ENCODE data around the gene LMNTD2. TPM values are rescaled to one million over a fixed set of nuclear protein-coding genes. Genes with fewer than 3 reads are reported as not detected.

The LMNTD2 gene
- total RNA-seq, 1 experiment from 2014 or later: 7.8 TPM

- intact Hi-C loops (cut with micrococcal nuclease; ENCODE audit: unreplicated experiment): no loop called here
- no TSS peak for BruUV-seq (replicated peaks)
- DNase-seq: no peak
- Mint-ChIP-seq H3K36me3 (ENCODE audit: insufficient read depth, unreplicated experiment) (peaks cover 68% of the 10 kb centered on the region), H3K4me1 (ENCODE audit: low read depth, unreplicated experiment) (no peaks in the 10 kb centered on the region), H3K9me3 (ENCODE audit: low read depth, unreplicated experiment) (no peaks in the 10 kb centered on the region), H3K27ac (ENCODE audit: unreplicated experiment) (no peak overlapping the region), H3K27me3 (ENCODE audit: unreplicated experiment) (no peaks in the 10 kb centered on the region), H3K4me3 (ENCODE audit: low read depth, unreplicated experiment) (no peak overlapping the region)
- CTCF ChIA-PET: no interaction called here
- TF ChIP-seq, protein P1, sequence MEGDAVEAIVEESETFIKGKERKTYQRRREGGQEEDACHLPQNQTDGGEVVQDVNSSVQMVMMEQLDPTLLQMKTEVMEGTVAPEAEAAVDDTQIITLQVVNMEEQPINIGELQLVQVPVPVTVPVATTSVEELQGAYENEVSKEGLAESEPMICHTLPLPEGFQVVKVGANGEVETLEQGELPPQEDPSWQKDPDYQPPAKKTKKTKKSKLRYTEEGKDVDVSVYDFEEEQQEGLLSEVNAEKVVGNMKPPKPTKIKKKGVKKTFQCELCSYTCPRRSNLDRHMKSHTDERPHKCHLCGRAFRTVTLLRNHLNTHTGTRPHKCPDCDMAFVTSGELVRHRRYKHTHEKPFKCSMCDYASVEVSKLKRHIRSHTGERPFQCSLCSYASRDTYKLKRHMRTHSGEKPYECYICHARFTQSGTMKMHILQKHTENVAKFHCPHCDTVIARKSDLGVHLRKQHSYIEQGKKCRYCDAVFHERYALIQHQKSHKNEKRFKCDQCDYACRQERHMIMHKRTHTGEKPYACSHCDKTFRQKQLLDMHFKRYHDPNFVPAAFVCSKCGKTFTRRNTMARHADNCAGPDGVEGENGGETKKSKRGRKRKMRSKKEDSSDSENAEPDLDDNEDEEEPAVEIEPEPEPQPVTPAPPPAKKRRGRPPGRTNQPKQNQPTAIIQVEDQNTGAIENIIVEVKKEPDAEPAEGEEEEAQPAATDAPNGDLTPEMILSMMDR (IDR thresholded peaks at IDR 0.05; ENCODE audit: unreplicated experiment): no peak
These were observed 35.8 kb upstream of the LMNTD2 start for GRCh38 chr11:596374-596773.

- BruUV-seq (replicated peaks): no TSS peak
These were observed 34.9 kb upstream of the LMNTD2 start for GRCh38 chr11:595400-595799.

GRCh38 chr11:593347-593746 lies 32.8 kb upstream of the LMNTD2 start:
- peaks cover 74% of the 10 kb centered on the region for H3K36me3 Mint-ChIP-seq (ENCODE audit: insufficient read depth, unreplicated experiment)

More at GRCh38 chr11:595400-595799, 34.9 kb upstream of the LMNTD2 start:
- CTCF ChIA-PET: no interaction called here
- H3K4me3 Mint-ChIP-seq (ENCODE audit: low read depth, unreplicated experiment): no peak overlapping the region
- TF ChIP-seq, protein P1 (IDR thresholded peaks at IDR 0.05; ENCODE audit: unreplicated experiment): no peak
- H3K36me3 Mint-ChIP-seq (ENCODE audit: insufficient read depth, unreplicated experiment): peaks cover 66% of the 10 kb centered on the region
- no peak overlapping the region for H3K27ac Mint-ChIP-seq (ENCODE audit: unreplicated experiment)
- H3K9me3 Mint-ChIP-seq (ENCODE audit: low read depth, unreplicated experiment): no peaks in the 10 kb centered on the region
- no peaks in the 10 kb centered on the region for H3K4me1 Mint-ChIP-seq (ENCODE audit: low read depth, unreplicated experiment)
- no peaks in the 10 kb centered on the region for H3K27me3 Mint-ChIP-seq (ENCODE audit: unreplicated experiment)
- DNase-seq: no peak
- intact Hi-C loops (cut with micrococcal nuclease; ENCODE audit: unreplicated experiment): no loop called here

DNA sequence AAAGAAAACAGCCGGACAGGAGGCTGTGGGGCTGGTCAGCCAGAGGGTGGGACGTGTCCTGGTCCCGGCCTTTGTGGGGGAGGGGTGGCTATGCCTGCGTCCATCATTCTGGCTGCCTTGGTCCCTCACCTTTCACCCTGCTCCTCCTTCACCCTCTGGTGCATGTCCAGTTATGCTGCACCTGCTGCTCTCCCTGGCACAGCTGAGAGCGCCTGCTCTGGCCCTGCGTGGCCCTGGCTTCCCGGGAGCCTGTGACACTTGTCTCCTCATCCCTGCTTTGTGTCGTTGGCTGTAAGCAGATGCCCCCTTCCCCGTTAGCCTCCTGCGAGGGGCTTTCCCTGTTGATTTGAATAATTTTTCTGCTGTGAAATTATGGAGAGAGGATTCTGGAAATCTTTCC lies 32.4 kb upstream of the LMNTD2 start:
- CTCF ChIA-PET: no interaction called here
- Mint-ChIP-seq H3K27ac (ENCODE audit: unreplicated experiment) (no peak overlapping the region), H3K4me1 (ENCODE audit: low read depth, unreplicated experiment) (peaks cover 5% of the 10 kb centered on the region), H3K9me3 (ENCODE audit: low read depth, unreplicated experiment) (no peaks in the 10 kb centered on the region), H3K4me3 (ENCODE audit: low read depth, unreplicated experiment) (no peak overlapping the region), H3K27me3 (ENCODE audit: unreplicated experiment) (no peaks in the 10 kb centered on the region), H3K36me3 (ENCODE audit: insufficient read depth, unreplicated experiment) (peaks cover 79% of the 10 kb centered on the region)
- no TSS peak for BruUV-seq (replicated peaks)
- TF ChIP-seq, protein P1 (IDR thresholded peaks at IDR 0.05; ENCODE audit: unreplicated experiment): no peak
- intact Hi-C loops (cut with micrococcal nuclease; ENCODE audit: unreplicated experiment): no loop called here
- no peak for DNase-seq

More at GRCh38 chr11:593347-593746, 32.8 kb upstream of the LMNTD2 start:
- TF ChIP-seq, protein P1 (IDR thresholded peaks at IDR 0.05; ENCODE audit: unreplicated experiment): no peak
- no TSS peak for BruUV-seq (replicated peaks)
- Mint-ChIP-seq H3K27ac (ENCODE audit: unreplicated experiment) (peak overlapping the region; percentile 36), H3K4me1 (ENCODE audit: low read depth, unreplicated experiment) (peaks cover under 1% of the 10 kb centered on the region), H3K9me3 (ENCODE audit: low read depth, unreplicated experiment) (no peaks in the 10 kb centered on the region), H3K27me3 (ENCODE audit: unreplicated experiment) (no peaks in the 10 kb centered on the region), H3K4me3 (ENCODE audit: low read depth, unreplicated experiment) (no peak overlapping the region)
- no peak for DNase-seq
- intact Hi-C loops (cut with micrococcal nuclease; ENCODE audit: unreplicated experiment): no loop called here
- CTCF ChIA-PET: no interaction called here
